HCT116 (cell line): ENCODE data around the gene TMEM232. TPM values are rescaled to one million over a fixed set of nuclear protein-coding genes. Genes with fewer than 3 reads are reported as not detected.

Source experiments
- ATAC-seq: fragments of 200-7000 bp; cut with Tn5 transposase; 2 replicates; pipeline ENCODE4 v1.9.1; 2020; ENCODE audit warnings: mild to moderate bottlenecking, moderate library complexity
- BruUV-seq: library from RNA; stranded (reverse); fragments of 400-500 nt; replicated peaks from 2 replicates; lab custom pipeline; 2021; lab: Mats Ljungman, UMichigan
- CTCF ChIA-PET: fragments of 300-600 bp; sonication (Branson Sonifier 250); formaldehyde crosslinking; loops from one replicate; lab custom pipeline; 2021; ENCODE audit warnings: antibody characterized with exemption; lab: Charles Lee
- POLR2A ChIA-PET: fragments of 300-600, 350-600 bp; sonication (Branson Sonifier 250); formaldehyde crosslinking; loops from one replicate; lab custom pipeline; 2021; ENCODE audit warnings: antibody characterized with exemption; lab: Charles Lee
- RAD21 ChIA-PET, 2 experiments: fragments of 300-600 bp; sonication (Branson Sonifier 250); formaldehyde crosslinking; loops; one replicate each; lab custom pipeline; 2023; ENCODE audit warnings: low total read pairs in 2 of 2; ENCODE audit not compliant: uncharacterized antibody in 2 of 2, unreplicated experiment in 2 of 2, low non-redundant PET in 1 of 2; lab: Charles Lee
- DNase-seq: peaks from one replicate; pipeline ENCODE4 v3.0.0-alpha.2; 2010; ENCODE audit warnings: low read depth, low spot score
- H2AFZ ChIP-seq: fragments of 200-600 bp; shearing (Covaris generic), sonication (generic); 2 replicates; pipeline ENCODE4 v1.6.1; 2017; ENCODE audit warnings: low read depth, mixed run types, mixed read lengths, antibody characterized with exemption, low read length; ENCODE audit not compliant: poor library complexity, severe bottlenecking
- H3K27ac ChIP-seq: 2 replicates; pipeline ENCODE4 v1.5.1; 2012; ENCODE audit warnings: low read depth, low read length
- H3K27me3 ChIP-seq: fragments of 200-600 bp; sonication (generic); 2 replicates; pipeline ENCODE4 v1.6.1; 2016; ENCODE audit warnings: mixed run types, low read length, mixed read lengths; ENCODE audit not compliant: insufficient read depth
- H3K36me3 ChIP-seq, 2 experiments: fragments of 200-500 bp in 1 of 2; fragments of 200-600 bp in 1 of 2; sonication (Bioruptor generic) in 1 of 2; sonication (generic) in 1 of 2; 2 replicates each; pipeline versions ENCODE4 v1.5.1 to v1.6.1; 2014 to 2016; ENCODE audit warnings: low read length in 2 of 2, inconsistent platforms in 1 of 2, mixed read lengths in 1 of 2, mixed run types in 1 of 2; ENCODE audit not compliant: insufficient read depth in 2 of 2, control insufficient read depth in 1 of 2
- H3K4me1 ChIP-seq, 2 experiments: fragments of 200-600 bp in 1 of 2; sonication (generic) in 1 of 2; 2 replicates each; pipeline versions ENCODE4 v1.5.1 to v1.6.1; 2012 to 2017; ENCODE audit warnings: low read length in 2 of 2, inconsistent platforms in 1 of 2, mild to moderate bottlenecking in 1 of 2, mixed read lengths in 1 of 2, mixed run types in 1 of 2, moderate library complexity in 1 of 2; ENCODE audit not compliant: insufficient read depth in 2 of 2, control insufficient read depth in 1 of 2
- H3K4me2 ChIP-seq: fragments of 200-600 bp; sonication (generic); 2 replicates; pipeline ENCODE4 v1.6.1; 2017; ENCODE audit warnings: mixed run types, low read length, mixed read lengths
- H3K4me3 ChIP-seq, 2 experiments: fragments of 200-600 bp in 1 of 2; sonication (generic) in 1 of 2; replicated peaks in 1 of 2; 2 replicates each; pipeline ENCODE4 v1.5.1; 2011 to 2016; ENCODE audit warnings: low read length in 2 of 2, control low read depth in 1 of 2, low read depth in 1 of 2, mild to moderate bottlenecking in 1 of 2, mixed read lengths in 1 of 2, mixed run types in 1 of 2
- H3K79me2 ChIP-seq: fragments of 200-600 bp; sonication (generic); 2 replicates; pipeline ENCODE4 v1.6.1; 2017; ENCODE audit warnings: mild to moderate bottlenecking, mixed run types, low read length, moderate library complexity, mixed read lengths; ENCODE audit not compliant: insufficient read depth
- H3K9ac ChIP-seq: fragments of 200-600 bp; sonication (generic); 2 replicates; pipeline ENCODE4 v1.6.1; 2016; ENCODE audit warnings: low read length, mixed read lengths
- H3K9me2 ChIP-seq: fragments of 200-600 bp; sonication (generic), shearing (Covaris generic); 2 replicates; pipeline ENCODE4 v1.6.1; 2017; ENCODE audit warnings: mixed run types, mild to moderate bottlenecking, moderate library complexity; ENCODE audit not compliant: insufficient read depth
- H3K9me3 ChIP-seq, 2 experiments: fragments of 200-500 bp in 1 of 2; fragments of 200-600 bp in 1 of 2; sonication (Bioruptor generic) in 1 of 2; sonication (generic) in 1 of 2; 2 replicates each; pipeline ENCODE4 v1.6.1; 2014 to 2017; ENCODE audit warnings: low read length in 2 of 2, mixed read lengths in 2 of 2, inconsistent platforms in 1 of 2, low read depth in 1 of 2, mild to moderate bottlenecking in 1 of 2, mixed run types in 1 of 2, moderate library complexity in 1 of 2; ENCODE audit not compliant: control insufficient read depth in 1 of 2, insufficient read depth in 1 of 2
- H4K20me1 ChIP-seq: fragments of 200-600 bp; sonication (generic), shearing (Covaris generic); 2 replicates; pipeline ENCODE4 v1.6.1; 2017; ENCODE audit warnings: mixed run types, mild to moderate bottlenecking, moderate library complexity; ENCODE audit not compliant: insufficient read depth
- CBX3 ChIP-seq: IDR thresholded peaks from 2 replicates; pipeline ENCODE4 v1.6.1; 2012; ENCODE audit warnings: low read depth
- CEBPB ChIP-seq: IDR thresholded peaks from 2 replicates; pipeline ENCODE4 v1.6.1; 2012; ENCODE audit warnings: low read depth
- EGR1 ChIP-seq: IDR thresholded peaks from 2 replicates; pipeline ENCODE4 v1.6.1; 2012; ENCODE audit warnings: low read depth
- EZH2phosphoT487 ChIP-seq: fragments of 200-600 bp; IDR thresholded peaks from 2 replicates; pipeline ENCODE4 v1.6.1; 2018; ENCODE audit warnings: antibody characterized with exemption, borderline replicate concordance
- MAX ChIP-seq: IDR thresholded peaks from 2 replicates; pipeline ENCODE4 v1.6.1; 2012
- POLR2AphosphoS5 ChIP-seq: IDR thresholded peaks from 2 replicates; pipeline ENCODE4 v1.6.1; 2011; ENCODE audit warnings: mild to moderate bottlenecking, low read depth, low read length, moderate library complexity
- RAD21 ChIP-seq: IDR thresholded peaks from 2 replicates; pipeline ENCODE4 v1.6.1; 2012; ENCODE audit warnings: low read depth, mild to moderate bottlenecking
- REST ChIP-seq: IDR thresholded peaks from 2 replicates; pipeline ENCODE4 v1.6.1; 2012; ENCODE audit warnings: low read depth
- SP1 ChIP-seq: IDR thresholded peaks from 2 replicates; pipeline ENCODE4 v1.6.1; 2012; ENCODE audit warnings: low read depth
- SRF ChIP-seq: IDR thresholded peaks from 2 replicates; pipeline ENCODE4 v1.6.1; 2012; ENCODE audit warnings: low read depth
- TCF7L2 ChIP-seq: IDR thresholded peaks from 2 replicates; pipeline ENCODE4 v1.7.0; 2011; ENCODE audit warnings: borderline replicate concordance, inconsistent platforms; ENCODE audit not compliant: insufficient read depth, insufficient read length; ENCODE audit errors: extremely low read depth
- YY1 ChIP-seq: IDR thresholded peaks from 2 replicates; pipeline ENCODE4 v1.6.1; 2011; ENCODE audit warnings: low read length, low read depth, moderate library complexity, mild to moderate bottlenecking; ENCODE audit not compliant: insufficient replicate concordance; ENCODE audit errors: extremely low read depth
- ZBTB33 ChIP-seq: IDR thresholded peaks from 2 replicates; pipeline ENCODE4 v1.6.1; 2011; ENCODE audit warnings: mild to moderate bottlenecking, low read length, moderate library complexity; ENCODE audit not compliant: insufficient replicate concordance; ENCODE audit errors: extremely low read depth
- ZNF274 ChIP-seq: fragments of 200-500 bp; sonication (Bioruptor generic); IDR thresholded peaks from 2 replicates; pipeline ENCODE4 v1.6.1; 2014; ENCODE audit warnings: mild to moderate bottlenecking, low read depth, low read length, inconsistent platforms
- intact Hi-C: fragments of 100-400 bp; cut with micrococcal nuclease; formaldehyde crosslinking; loops from 2 replicates; pipeline ENCODE4 v1.10.0; 2022
- total RNA-seq: library from RNA; stranded (reverse); gene quantifications from one replicate; pipeline ENCODE4 v1.2.1, GENCODE V29; 2021; ENCODE audit not compliant: unreplicated experiment

TMEM232 gene
- total RNA-seq, 1 experiment from 2014 or later: 1.2 TPM

- peaks cover 0 to 5% of the 10 kb centered on the region in 2 experiments; a peak in 1 of 4 replicates for H3K9me3 ChIP-seq
- CTCF ChIA-PET: no interaction called here
Observed at GRCh38 chr5:110612794-110613247, 113.7 kb downstream of the TMEM232 start.

More at GRCh38 chr5:110612794-110613247, 113.7 kb downstream of the TMEM232 start:
- ChIA-PET RAD21 (no interaction called here), POLR2A (no interaction called here)
- H3K4me2 ChIP-seq: no peak overlapping the region
- no peaks in the 10 kb centered on the region for H3K9me2 ChIP-seq
- H3K9ac ChIP-seq: no peak overlapping the region
- TF ChIP-seq CEBPB (no peak), REST (no peak), RAD21 (no peak), POLR2AphosphoS5 (no peak), ZNF274 (no peak), TCF7L2 (no peak), EZH2phosphoT487 (no peak), SRF (no peak), SP1 (no peak), YY1 (no peak), MAX (no peak), CBX3 (no peak), ZBTB33 (no peak), EGR1 (no peak)
- intact Hi-C loops: no loop called here
- H3K27ac ChIP-seq: no peak overlapping the region
- H3K4me1 ChIP-seq: no peaks in the 10 kb centered on the region
- H4K20me1 ChIP-seq: no peaks in the 10 kb centered on the region
- H3K27me3 ChIP-seq: no peaks in the 10 kb centered on the region; the same call in 1 of the 2 replicates
- H3K4me3 ChIP-seq: no peak overlapping the region
- ATAC-seq (no peak), DNase-seq (no peak)
- H3K36me3 ChIP-seq: no peaks in the 10 kb centered on the region
- no peaks in the 10 kb centered on the region for H3K79me2 ChIP-seq
- BruUV-seq: no TSS peak
- no peak overlapping the region for H2AFZ ChIP-seq
